ENCODE measurements around the gene MUC21. TPM values are rescaled to one million over a fixed set of nuclear protein-coding genes. Genes with fewer than 3 reads are reported as not detected.

The MUC21 gene
- total RNA-seq, 4 donors from 2014 or later: not detected

GRCh38 chr6:31025595-31025994 is 42.1 kb downstream of the MUC21 start:
- H3K9me3 ChIP-seq: no peaks in the 10 kb centered on the region
- no peak for DNase-seq
- WGBS, 2 donors: 90% methylated on average over 4 of the region's 4 CpGs

GRCh38 chr6:31031095-31031494 is 47.6 kb downstream of the MUC21 start:
- WGBS, 2 donors: 89 to 90% methylated on average over 6 of the region's 6 CpGs
- no peaks in the 10 kb centered on the region for H3K27me3 ChIP-seq
- H3K4me1 ChIP-seq: no peaks in the 10 kb centered on the region
- no peaks in the 10 kb centered on the region for H3K36me3 ChIP-seq
- no peak overlapping the region for H3K27ac ChIP-seq
- intact Hi-C loops (cut with DNase I): no loop called here
- H3K4me3 ChIP-seq (replicated peaks in 1 of 3): no peak overlapping the region
- DNase-seq: no peak
- TF ChIP-seq CTCF (IDR thresholded peaks at IDR 0.05): no peak
- TF ChIP-seq POLR2A (IDR thresholded peaks at IDR 0.05): no peak
- no peaks in the 10 kb centered on the region for H3K9me3 ChIP-seq

More at GRCh38 chr6:31025595-31025994, 42.1 kb downstream of the MUC21 start:
- Histone ChIP-seq H3K36me3 (no peaks in the 10 kb centered on the region), H3K4me1 (no peaks in the 10 kb centered on the region), H3K27me3 (no peaks in the 10 kb centered on the region), H3K4me3 (replicated peaks in 1 of 3) (no peak overlapping the region), H3K27ac (no peak overlapping the region)
- TF ChIP-seq POLR2A (IDR thresholded peaks at IDR 0.05) (no peak), CTCF (IDR thresholded peaks at IDR 0.05) (no peak)
- intact Hi-C loops (cut with DNase I): no loop called here

- peaks cover 9 to 11% of the 10 kb centered on the region in 2 donors for H3K4me1 ChIP-seq
- H3K27ac ChIP-seq: no peak overlapping the region
- H3K4me3 ChIP-seq (replicated peaks in 1 of 3): no peak overlapping the region
- H3K9me3 ChIP-seq: no peaks in the 10 kb centered on the region
- TF ChIP-seq POLR2A (IDR thresholded peaks at IDR 0.05) (no peak), CTCF (IDR thresholded peaks at IDR 0.05) (no peak)
- intact Hi-C loops (cut with DNase I): no loop called here
- DNase-seq: no peak
- no peaks in the 10 kb centered on the region for H3K27me3 ChIP-seq
- H3K36me3 ChIP-seq: no peaks in the 10 kb centered on the region
- 94 to 95% methylated on average over 4 of the region's 4 CpGs for WGBS, 2 donors
These were observed 49.6 kb downstream of the MUC21 start for GRCh38 chr6:31033075-31033474.

- Histone ChIP-seq H3K36me3 (no peaks in the 10 kb centered on the region), H3K27ac (no peak overlapping the region), H3K9me3 (no peaks in the 10 kb centered on the region), H3K4me1 (peaks cover 16 to 19% of the 10 kb centered on the region in 2 donors), H3K27me3 (no peaks in the 10 kb centered on the region), H3K4me3 (replicated peaks in 1 of 3) (no peak overlapping the region)
- WGBS, 2 donors: 80 to 84% methylated on average over 4 of the region's 4 CpGs
- no peak for DNase-seq
- intact Hi-C loops (cut with DNase I): no loop called here
- no peak for TF ChIP-seq CTCF (IDR thresholded peaks at IDR 0.05)
- TF ChIP-seq POLR2A (IDR thresholded peaks at IDR 0.05): no peak
These were observed 52.5 kb downstream of the MUC21 start for GRCh38 chr6:31035862-31036497.

GRCh38 chr6:31037169-31037568 is 53.7 kb downstream of the MUC21 start:
- Histone ChIP-seq H3K9me3 (no peaks in the 10 kb centered on the region), H3K36me3 (no peaks in the 10 kb centered on the region), H3K4me3 (replicated peaks in 1 of 3) (no peak overlapping the region), H3K27ac (peak overlapping the region; percentile 44 to 49 (median 47)), H3K4me1 (peaks cover 17 to 19% of the 10 kb centered on the region in 2 donors), H3K27me3 (no peaks in the 10 kb centered on the region)
- 82 to 94% methylated on average over 6 to 7 of the region's 7 CpGs for WGBS, 2 donors
- intact Hi-C loops (cut with DNase I): no loop called here
- DNase-seq: peak in 1 of 2 donors; percentile 15
- TF ChIP-seq CTCF (IDR thresholded peaks at IDR 0.05): no peak
- TF ChIP-seq POLR2A (IDR thresholded peaks at IDR 0.05): no peak

Data from thyroid gland (tissue), 4 donors.